ENCODE results near the gene TAF11.

TAF11 gene

DNA sequence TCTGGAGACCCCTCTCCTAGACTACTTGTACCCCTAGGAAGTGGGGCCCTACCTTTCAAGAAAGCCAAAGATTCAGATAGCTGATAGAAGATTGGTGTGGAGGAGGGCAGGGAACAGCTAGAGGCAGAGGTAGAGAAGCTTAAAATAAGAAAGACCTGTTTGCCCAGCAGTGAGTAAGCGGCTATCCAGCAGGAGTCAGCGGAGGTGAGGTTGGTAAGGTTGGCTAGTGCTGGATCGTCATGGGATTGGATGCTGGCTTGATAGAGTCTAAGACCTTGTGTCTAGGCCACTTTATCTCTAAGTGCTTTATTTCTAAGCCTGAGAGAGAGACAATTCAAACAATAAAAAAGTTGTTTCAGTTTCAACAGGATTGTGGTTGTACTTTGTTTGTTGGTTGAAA, 20.4 kb upstream of the TAF11 start:
- no peaks in the 10 kb centered on the region for H4K20me1 ChIP-seq (ENCODE audit: insufficient read depth, low read length)
- peaks cover 21% of the 10 kb centered on the region for H3K4me1 ChIP-seq (ENCODE audit: insufficient read depth, low read length, severe bottlenecking)
- TF ChIP-seq, protein P1, sequence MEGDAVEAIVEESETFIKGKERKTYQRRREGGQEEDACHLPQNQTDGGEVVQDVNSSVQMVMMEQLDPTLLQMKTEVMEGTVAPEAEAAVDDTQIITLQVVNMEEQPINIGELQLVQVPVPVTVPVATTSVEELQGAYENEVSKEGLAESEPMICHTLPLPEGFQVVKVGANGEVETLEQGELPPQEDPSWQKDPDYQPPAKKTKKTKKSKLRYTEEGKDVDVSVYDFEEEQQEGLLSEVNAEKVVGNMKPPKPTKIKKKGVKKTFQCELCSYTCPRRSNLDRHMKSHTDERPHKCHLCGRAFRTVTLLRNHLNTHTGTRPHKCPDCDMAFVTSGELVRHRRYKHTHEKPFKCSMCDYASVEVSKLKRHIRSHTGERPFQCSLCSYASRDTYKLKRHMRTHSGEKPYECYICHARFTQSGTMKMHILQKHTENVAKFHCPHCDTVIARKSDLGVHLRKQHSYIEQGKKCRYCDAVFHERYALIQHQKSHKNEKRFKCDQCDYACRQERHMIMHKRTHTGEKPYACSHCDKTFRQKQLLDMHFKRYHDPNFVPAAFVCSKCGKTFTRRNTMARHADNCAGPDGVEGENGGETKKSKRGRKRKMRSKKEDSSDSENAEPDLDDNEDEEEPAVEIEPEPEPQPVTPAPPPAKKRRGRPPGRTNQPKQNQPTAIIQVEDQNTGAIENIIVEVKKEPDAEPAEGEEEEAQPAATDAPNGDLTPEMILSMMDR (IDR thresholded peaks at IDR 0.05; ENCODE audit: low read length) = no peak
- TF ChIP-seq EZH2 (IDR thresholded peaks at IDR 0.05; ENCODE audit: borderline replicate concordance, low read length) = no peak
- H3K9ac ChIP-seq (ENCODE audit: low read length) = no peak overlapping the region
- no peak overlapping the region for H3K4me2 ChIP-seq (ENCODE audit: low read length)
- H3K36me3 ChIP-seq (ENCODE audit: insufficient read depth, low read length) = no peaks in the 10 kb centered on the region
- no peaks in the 10 kb centered on the region for H3K79me2 ChIP-seq (ENCODE audit: insufficient read depth, low read length)
- no peaks in the 10 kb centered on the region for H3K9me2 ChIP-seq (ENCODE audit: low read depth, low read length)
- H3F3A ChIP-seq (ENCODE audit: insufficient read depth, low read length) = no peaks in the 10 kb centered on the region
- no peak overlapping the region for H3K4me3 ChIP-seq (ENCODE audit: low read depth, low read length, poor library complexity, severe bottlenecking)
- H3K27ac ChIP-seq (ENCODE audit: low read depth, low read length, poor library complexity, severe bottlenecking) = no peak overlapping the region
- no peaks in the 10 kb centered on the region for H3K27me3 ChIP-seq (ENCODE audit: insufficient read depth, low read length)
- no peak overlapping the region for H2AFZ ChIP-seq (ENCODE audit: low read length)
- H3K9me3 ChIP-seq (ENCODE audit: low read length) = no peaks in the 10 kb centered on the region

DNA sequence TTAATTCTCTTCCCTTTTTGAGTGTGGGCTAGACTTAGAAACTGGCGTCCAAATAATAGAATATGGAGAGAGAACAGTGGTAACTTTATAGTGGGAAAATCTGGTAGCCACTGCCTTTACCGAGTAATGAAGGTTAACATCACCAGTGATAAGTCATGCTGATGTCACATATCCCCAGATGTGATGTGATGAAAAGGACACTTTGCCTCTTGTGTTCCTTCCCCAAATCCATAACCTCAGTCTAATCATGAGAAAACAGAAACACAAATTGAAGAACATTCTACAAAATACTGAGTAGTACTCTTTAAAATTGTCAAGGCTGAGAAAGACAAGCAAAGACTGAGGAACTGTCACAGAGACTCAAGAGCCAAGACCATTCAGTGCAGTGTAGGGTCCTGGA, 19.0 kb upstream of the TAF11 start:
- no peaks in the 10 kb centered on the region for H3K36me3 ChIP-seq (ENCODE audit: insufficient read depth, low read length)
- H3K9me2 ChIP-seq (ENCODE audit: low read depth, low read length) = no peaks in the 10 kb centered on the region
- no peak overlapping the region for H3K4me3 ChIP-seq (ENCODE audit: low read depth, low read length, poor library complexity, severe bottlenecking)

DNA sequence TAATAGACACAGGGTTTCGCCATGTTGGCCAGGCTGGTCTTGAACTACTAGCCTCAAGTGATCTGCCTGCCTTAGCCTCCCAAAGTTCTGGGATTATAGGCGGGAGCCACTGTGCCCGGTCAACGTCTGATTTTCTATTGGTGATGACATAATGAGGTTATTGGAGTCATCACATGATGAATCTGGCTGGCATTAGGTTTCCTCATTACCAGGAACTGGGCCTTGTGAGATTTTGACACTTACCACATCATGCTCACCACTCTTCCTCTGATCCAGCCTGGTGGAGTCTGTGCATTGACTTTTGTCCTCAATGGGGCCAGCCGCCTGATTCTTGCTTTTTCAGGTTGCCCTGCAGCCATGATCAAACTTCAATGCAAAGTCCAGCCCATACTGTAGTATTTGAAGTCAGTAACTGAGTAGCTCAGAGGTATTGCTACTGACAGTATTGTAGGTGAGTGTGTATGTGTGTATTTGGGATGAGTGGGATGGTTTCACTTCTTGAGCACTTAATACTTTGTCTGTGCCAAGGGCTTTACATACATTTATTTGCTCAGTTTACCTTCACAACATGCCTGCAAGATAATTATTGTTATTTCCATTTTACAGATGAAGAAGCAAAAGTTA, 17.3 kb upstream of the TAF11 start:
- Histone ChIP-seq H3K4me1 (ENCODE audit: insufficient read depth, low read length, severe bottlenecking) (peaks cover 9% of the 10 kb centered on the region), H3K4me3 (ENCODE audit: low read depth, low read length, poor library complexity, severe bottlenecking) (no peak overlapping the region), H3K27me3 (ENCODE audit: insufficient read depth, low read length) (no peaks in the 10 kb centered on the region), H4K20me1 (ENCODE audit: insufficient read depth, low read length) (no peaks in the 10 kb centered on the region), H3K4me2 (ENCODE audit: low read length) (no peak overlapping the region), H3K9ac (ENCODE audit: low read length) (no peak overlapping the region), H2AFZ (ENCODE audit: low read length) (no peak overlapping the region), H3K27ac (ENCODE audit: low read depth, low read length, poor library complexity, severe bottlenecking) (no peak overlapping the region), H3K9me3 (ENCODE audit: low read length) (no peaks in the 10 kb centered on the region), H3K9me2 (ENCODE audit: low read depth, low read length) (no peaks in the 10 kb centered on the region), H3K36me3 (ENCODE audit: insufficient read depth, low read length) (no peaks in the 10 kb centered on the region), H3K79me2 (ENCODE audit: insufficient read depth, low read length) (no peaks in the 10 kb centered on the region), H3F3A (ENCODE audit: insufficient read depth, low read length) (no peaks in the 10 kb centered on the region)
- no peak for TF ChIP-seq EZH2 (IDR thresholded peaks at IDR 0.05; ENCODE audit: borderline replicate concordance, low read length)
- TF ChIP-seq, protein P1 (IDR thresholded peaks at IDR 0.05; ENCODE audit: low read length) = no peak

More for the DNA sequence above, 19.0 kb upstream of the TAF11 start:
- Histone ChIP-seq H2AFZ (ENCODE audit: low read length) (no peak overlapping the region), H3K4me2 (ENCODE audit: low read length) (no peak overlapping the region), H3K9ac (ENCODE audit: low read length) (no peak overlapping the region), H3K27me3 (ENCODE audit: insufficient read depth, low read length) (no peaks in the 10 kb centered on the region), H4K20me1 (ENCODE audit: insufficient read depth, low read length) (no peaks in the 10 kb centered on the region), H3K79me2 (ENCODE audit: insufficient read depth, low read length) (no peaks in the 10 kb centered on the region), H3K4me1 (ENCODE audit: insufficient read depth, low read length, severe bottlenecking) (peaks cover 9% of the 10 kb centered on the region), H3F3A (ENCODE audit: insufficient read depth, low read length) (no peaks in the 10 kb centered on the region), H3K9me3 (ENCODE audit: low read length) (no peaks in the 10 kb centered on the region), H3K27ac (ENCODE audit: low read depth, low read length, poor library complexity, severe bottlenecking) (no peak overlapping the region)
- TF ChIP-seq EZH2 (IDR thresholded peaks at IDR 0.05; ENCODE audit: borderline replicate concordance, low read length) = no peak
- TF ChIP-seq, protein P1 (IDR thresholded peaks at IDR 0.05; ENCODE audit: low read length) = no peak
